CD14-positive monocyte (primary cell): Measurements from ENCODE around the gene PKP3. TPM values are rescaled to one million over a fixed set of nuclear protein-coding genes. Genes with fewer than 3 reads are reported as not detected.
"Not testable (repeated sequence)": the region's sequence is repeated elsewhere in the genome, so short reads cannot be mapped to it uniquely, and the experiment has no call there.

ENCODE experiments used
- DNase-seq, 3 donors: peaks; one replicate each; pipeline ENCODE4 v3.0.0-alpha.2; 2011 to 2022
- H2AFZ ChIP-seq: 2 replicates; pipeline ENCODE4 v1.6.0; 2012; ENCODE audit warnings: mild to moderate bottlenecking, low read depth, low read length, inconsistent platforms; ENCODE audit not compliant: insufficient read depth, poor library complexity, severe bottlenecking
- H3K27ac ChIP-seq, 2 donors: 1 replicate in 1 of 2; 2 replicates in 1 of 2; pipeline ENCODE4 v1.5.1; 2012 to 2013; ENCODE audit warnings: low read length in 2 of 2, control low read depth in 1 of 2, inconsistent platforms in 1 of 2, low read depth in 1 of 2, mild to moderate bottlenecking in 1 of 2
- H3K27me3 ChIP-seq, 2 donors: one replicate each; pipeline versions ENCODE4 v1.6.0 to v1.6.1; 2011 to 2013; ENCODE audit warnings: low read length in 2 of 2; ENCODE audit not compliant: control insufficient read depth in 2 of 2, insufficient read depth in 2 of 2
- H3K36me3 ChIP-seq, 2 donors: replicated peaks in 1 of 2; 1 replicate in 1 of 2; 2 replicates in 1 of 2; pipeline versions ENCODE4 v1.5.1 to v1.6.1; 2012 to 2013; ENCODE audit warnings: low read length in 2 of 2, control low read depth in 1 of 2, inconsistent platforms in 1 of 2, mild to moderate bottlenecking in 1 of 2; ENCODE audit not compliant: insufficient read depth in 2 of 2, control insufficient read depth in 1 of 2
- H3K4me1 ChIP-seq, 2 donors: 1 replicate in 1 of 2; 2 replicates in 1 of 2; pipeline versions ENCODE4 v1.5.1 to v1.6.1; 2012 to 2013; ENCODE audit warnings: low read length in 2 of 2, control low read depth in 1 of 2, inconsistent platforms in 1 of 2, mild to moderate bottlenecking in 1 of 2, moderate library complexity in 1 of 2; ENCODE audit not compliant: insufficient read depth in 2 of 2, control insufficient read depth in 1 of 2
- H3K4me2 ChIP-seq: replicated peaks from 2 replicates; pipeline ENCODE3; 2012; ENCODE audit warnings: low read length, moderate library complexity, mild to moderate bottlenecking; ENCODE audit not compliant: poor library complexity, severe bottlenecking; ENCODE audit errors: extremely low read depth
- H3K4me3 ChIP-seq, 3 experiments: fragments of 200-600 bp in 1 of 3; sonication (generic) in 1 of 3; replicated peaks in 1 of 3; 1 replicate in 2 of 3; 2 replicates in 1 of 3; pipeline ENCODE4 v1.5.1; 2011 to 2013; ENCODE audit warnings: low read length in 3 of 3, mild to moderate bottlenecking in 3 of 3, control low read depth in 2 of 3, low read depth in 2 of 3, inconsistent platforms in 1 of 3, moderate library complexity in 1 of 3
- H3K79me2 ChIP-seq: 2 replicates; pipeline ENCODE4 v1.6.0; 2012; ENCODE audit warnings: mild to moderate bottlenecking, control low read depth, inconsistent platforms, low read length, moderate library complexity; ENCODE audit not compliant: insufficient read depth
- H3K9ac ChIP-seq: 2 replicates; pipeline ENCODE4 v1.6.0; 2017; ENCODE audit warnings: low read length, mild to moderate bottlenecking; ENCODE audit not compliant: insufficient read depth, poor library complexity, severe bottlenecking
- H3K9me3 ChIP-seq, 2 donors: replicated peaks in 1 of 2; 1 replicate in 1 of 2; 2 replicates in 1 of 2; pipeline versions ENCODE4 v1.5.1 to v1.6.1; 2012 to 2013; ENCODE audit warnings: low read length in 2 of 2, control low read depth in 1 of 2; ENCODE audit not compliant: control insufficient read depth in 1 of 2, insufficient read depth in 1 of 2
- H4K20me1 ChIP-seq: 2 replicates; pipeline ENCODE4 v1.6.0; 2012; ENCODE audit warnings: mild to moderate bottlenecking, low read length, control low read depth, moderate library complexity; ENCODE audit not compliant: insufficient read depth
- H3K27ac Mint-ChIP-seq, 7 donors: one replicate each; pipeline ENCODE4 v1.8.0; 2020; ENCODE audit warnings: mild to moderate bottlenecking in 7 of 7, mixed read lengths in 7 of 7, moderate library complexity in 6 of 7, inconsistent platforms in 2 of 7
- H3K27me3 Mint-ChIP-seq, 3 donors: one replicate each; pipeline ENCODE4 v1.8.0; 2021 to 2022; ENCODE audit warnings: low read depth in 3 of 3, mild to moderate bottlenecking in 3 of 3, mixed read lengths in 3 of 3, moderate library complexity in 3 of 3, inconsistent platforms in 1 of 3
- H3K36me3 Mint-ChIP-seq, 2 donors: one replicate each; pipeline ENCODE4 v1.8.0; 2020; ENCODE audit warnings: mixed read lengths in 2 of 2, inconsistent platforms in 1 of 2, mild to moderate bottlenecking in 1 of 2
- H3K4me1 Mint-ChIP-seq: one replicate; pipeline ENCODE4 v1.8.0; 2020; ENCODE audit warnings: mild to moderate bottlenecking, mixed read lengths
- H3K4me3 Mint-ChIP-seq, 2 donors: one replicate each; pipeline ENCODE4 v1.8.0; 2020; ENCODE audit warnings: mild to moderate bottlenecking in 2 of 2, mixed read lengths in 2 of 2, moderate library complexity in 1 of 2
- H3K9me3 Mint-ChIP-seq, 7 donors: one replicate each; pipeline ENCODE4 v1.8.0; 2020 to 2022; ENCODE audit warnings: mixed read lengths in 7 of 7, mild to moderate bottlenecking in 6 of 7, moderate library complexity in 6 of 7, inconsistent platforms in 2 of 7
- CTCF ChIP-seq: fragments of 200-600 bp; IDR thresholded peaks from one replicate; pipeline ENCODE4 v1.8.0; 2022; ENCODE audit warnings: antibody characterized with exemption, mild to moderate bottlenecking
- WGBS: methylation state at CpG from one replicate; pipeline ENCODE4 v1.1.5; 2013; ENCODE audit warnings: missing lambda C conversion rate; ENCODE audit not compliant: insufficient coverage; 5-methylcytosine and 5-hydroxymethylcytosine counted together
- intact Hi-C, 2 donors: fragments of 100-400 bp; cut with micrococcal nuclease; formaldehyde crosslinking; loops; one replicate each; pipeline versions ENCODE4 v1.15.0 to v1.15.1; 2023
- polyA plus RNA-seq, 3 donors: library from polyadenylated mRNA; depleted of rRNA in 1 of 3; unstranded in 2 of 3; stranded (reverse) in 1 of 3; fragments of 300-500 nt in 2 of 3; fragments of >200 nt in 1 of 3; fragmentation: Illumina TruSeq in 2 of 3; gene quantifications; 1 replicate in 2 of 3; 2 replicates in 1 of 3; pipeline ENCODE4 v1.2.3, GENCODE V29; 2012 to 2021

PKP3 gene
- polyA plus RNA-seq, 3 donors: not detected

GRCh38 chr11:386483-386882 lies 7.5 kb upstream of the PKP3 start:
- Histone ChIP-seq H3K4me1 (no peaks in the 10 kb centered on the region), H3K27me3 (peaks cover 0 to 9% of the 10 kb centered on the region in 2 donors), H3K79me2 (no peaks in the 10 kb centered on the region), H3K9ac (no peak overlapping the region), H3K9me3 (peaks cover 13 to 21% of the 10 kb centered on the region in 2 donors), H2AFZ (no peak overlapping the region), H3K27ac (no peak overlapping the region), H4K20me1 (no peaks in the 10 kb centered on the region), H3K4me3 (no peak overlapping the region), H3K4me2 (no peak overlapping the region), H3K36me3 (no peaks in the 10 kb centered on the region)
- TF ChIP-seq CTCF: no peak
- no peak overlapping the region for H3K27ac Mint-ChIP-seq
- no peaks in the 10 kb centered on the region for H3K4me1 Mint-ChIP-seq
- H3K9me3 Mint-ChIP-seq: peaks cover 16 to 24% (median 20%) of the 10 kb centered on the region in 7 donors
- 96% methylated on average over 5 of the region's 6 CpGs for WGBS
- H3K27me3 Mint-ChIP-seq: peaks cover 13 to 19% (median 17%) of the 10 kb centered on the region in 3 donors
- H3K4me3 Mint-ChIP-seq: no peak overlapping the region
- H3K36me3 Mint-ChIP-seq: peaks cover 0 to 2% of the 10 kb centered on the region in 2 donors
- no peak for DNase-seq
- intact Hi-C loops: no loop called here

GRCh38 chr11:387193-387793 lies 6.7 kb upstream of the PKP3 start:
- DNase-seq: no peak
- intact Hi-C loops: no loop called here
- Mint-ChIP-seq H3K9me3 (peaks cover 16 to 24% (median 20%) of the 10 kb centered on the region in 7 donors), H3K27ac (no peak overlapping the region), H3K27me3 (peaks cover 9 to 16% (median 13%) of the 10 kb centered on the region in 3 donors), H3K4me1 (no peaks in the 10 kb centered on the region), H3K36me3 (peaks cover 0 to 2% of the 10 kb centered on the region in 2 donors), H3K4me3 (no peak overlapping the region)
- no peak for TF ChIP-seq CTCF
- no peak overlapping the region for H2AFZ ChIP-seq
- no peak overlapping the region for H3K4me3 ChIP-seq
- WGBS: 47% methylated on average over 3 of the region's 4 CpGs
- peaks cover 13 to 21% of the 10 kb centered on the region in 2 donors for H3K9me3 ChIP-seq
- no peak overlapping the region for H3K9ac ChIP-seq
- H3K79me2 ChIP-seq: no peaks in the 10 kb centered on the region
- no peaks in the 10 kb centered on the region for H3K36me3 ChIP-seq
- no peaks in the 10 kb centered on the region for H4K20me1 ChIP-seq
- H3K4me2 ChIP-seq: no peak overlapping the region
- no peaks in the 10 kb centered on the region for H3K4me1 ChIP-seq
- H3K27me3 ChIP-seq: peaks cover 0 to 3% of the 10 kb centered on the region in 2 donors
- H3K27ac ChIP-seq: no peak overlapping the region

- DNase-seq, H2AFZ ChIP-seq: not testable (repeated sequence)
- no CpG with 5 or more reads among the region's 17 CpGs for WGBS
These were observed 4.6 kb upstream of the PKP3 start for GRCh38 chr11:389369-389768.

More at GRCh38 chr11:389369-389768, 4.6 kb upstream of the PKP3 start:
- H3K36me3 Mint-ChIP-seq, H3K27ac Mint-ChIP-seq, H3K27me3 ChIP-seq, intact Hi-C loops, H3K4me3 ChIP-seq, H3K4me1 Mint-ChIP-seq, H3K4me3 Mint-ChIP-seq, H4K20me1 ChIP-seq, H3K36me3 ChIP-seq, H3K4me2 ChIP-seq, H3K79me2 ChIP-seq, H3K9ac ChIP-seq, H3K4me1 ChIP-seq, H3K27ac ChIP-seq: not testable (repeated sequence)
- Mint-ChIP-seq H3K27me3 (peaks cover 5 to 12% (median 6%) of the 10 kb centered on the region in 3 donors), H3K9me3 (peaks cover 16 to 24% (median 18%) of the 10 kb centered on the region in 7 donors)
- peaks cover 13 to 21% of the 10 kb centered on the region in 2 donors for H3K9me3 ChIP-seq
